ENCODE results near the gene FAM174B. TPM values are rescaled to one million over a fixed set of nuclear protein-coding genes. Genes with fewer than 3 reads are reported as not detected.

Gene FAM174B
- total RNA-seq, 1 donor from 2014 or later, result 3.1 TPM

- intact Hi-C loops (cut with micrococcal nuclease), result no loop called here
Measured at GRCh38 chr15:92602267-92602593, 53.3 kb downstream of the FAM174B start.

DNA sequence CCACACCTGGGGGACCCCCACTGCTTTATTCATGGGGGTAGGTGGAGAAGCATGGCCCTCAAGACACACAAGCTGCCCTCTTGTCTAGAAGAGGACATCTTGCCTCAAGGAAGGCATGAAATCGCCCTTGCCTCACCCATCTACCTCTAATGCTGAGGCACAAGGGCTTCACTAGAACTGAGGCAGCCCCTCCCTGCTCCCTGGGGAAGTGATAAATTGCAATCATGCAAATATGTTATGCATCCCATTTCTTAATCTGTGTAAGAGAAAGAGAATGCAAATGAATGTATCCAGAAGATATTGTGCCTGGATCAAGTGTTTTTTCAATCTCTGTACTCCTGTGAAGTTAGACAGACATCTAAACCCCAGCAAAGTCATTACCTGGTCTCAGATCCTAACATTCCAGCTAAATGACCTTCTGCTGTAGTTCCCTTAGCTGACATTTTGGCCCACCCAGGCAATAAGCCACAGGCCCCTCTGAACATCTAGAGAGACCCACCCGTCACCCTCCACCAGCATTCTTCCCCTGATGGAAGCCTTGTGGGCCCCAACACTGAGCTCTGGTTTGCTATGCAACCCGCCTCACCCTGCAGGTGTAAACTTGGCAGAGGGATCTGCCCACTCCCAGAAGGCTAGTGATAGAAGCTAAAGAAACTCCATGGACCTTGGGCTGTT lies 53.8 kb downstream of the FAM174B start:
- intact Hi-C loops (cut with micrococcal nuclease), result no loop called here

DNA sequence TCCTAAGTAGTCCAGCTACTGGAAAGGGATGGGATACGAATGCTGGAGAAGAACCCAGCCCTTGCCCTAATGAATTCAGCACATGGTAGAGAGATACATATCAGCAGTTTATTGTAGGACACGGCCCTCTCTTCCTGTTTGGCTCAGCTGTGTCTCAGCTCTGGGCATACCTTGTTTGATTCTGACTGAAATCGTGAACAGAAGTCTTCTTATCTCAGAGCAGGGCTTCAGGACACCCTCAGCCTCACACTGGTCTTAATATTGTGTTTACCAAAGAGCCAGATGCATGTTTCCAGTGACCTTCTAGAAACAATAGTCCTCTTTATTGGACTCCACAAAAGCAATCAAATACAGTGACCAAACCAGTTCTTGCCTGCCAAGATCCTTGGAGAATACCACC lies 54.7 kb downstream of the FAM174B start:
- intact Hi-C loops (cut with micrococcal nuclease), result no loop called here

DNA sequence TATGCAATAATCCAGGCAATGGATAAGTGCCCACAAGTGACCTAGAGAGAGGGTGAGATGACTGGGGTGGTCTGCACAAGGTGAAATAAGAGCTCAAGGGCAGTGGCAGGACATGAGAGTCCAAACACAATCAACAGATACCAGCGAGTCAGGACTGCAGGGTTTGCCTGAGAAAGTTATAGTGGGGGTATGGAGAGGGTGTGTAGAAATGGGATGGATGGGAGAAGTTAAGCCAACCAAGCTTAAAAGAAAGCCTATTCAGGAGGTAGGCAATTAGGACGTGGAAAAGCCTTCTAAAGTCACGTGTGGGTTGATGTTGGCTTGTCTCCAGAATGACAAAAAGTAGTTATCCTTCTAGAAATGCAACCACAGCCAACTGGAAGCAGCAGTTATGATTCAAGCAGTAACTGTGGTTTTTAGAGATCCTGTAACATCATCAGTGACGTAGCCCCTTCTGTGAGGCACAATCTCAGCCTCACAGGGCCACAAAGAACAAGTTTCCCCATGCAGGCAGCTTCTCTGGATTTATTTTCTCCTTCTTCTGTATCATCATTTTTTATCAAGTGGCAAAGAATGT lies 56.1 kb downstream of the FAM174B start:
- intact Hi-C loops (cut with micrococcal nuclease), result no loop called here

DNA sequence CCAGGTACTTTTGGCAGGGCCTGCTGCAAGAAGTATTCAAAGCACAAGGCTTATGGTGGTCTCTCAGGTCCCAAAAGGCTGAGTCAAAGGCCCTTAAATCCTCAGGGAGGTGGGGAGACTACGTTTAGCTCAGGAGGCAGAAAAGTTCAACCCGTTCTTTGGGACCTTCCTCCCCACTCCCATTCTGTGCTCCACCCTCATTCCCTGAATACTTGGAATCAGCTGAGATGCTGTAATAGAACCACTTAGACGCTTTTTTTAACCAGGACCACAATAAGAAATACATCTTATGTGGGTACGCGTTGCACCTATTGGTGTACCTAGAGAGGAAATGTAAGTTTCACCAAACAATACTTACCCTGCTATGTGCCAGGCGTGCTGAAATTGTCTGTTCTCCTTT lies 58.0 kb downstream of the FAM174B start:
- intact Hi-C loops (cut with micrococcal nuclease), result no loop called here

GRCh38 chr15:92596623-92597022 lies 59.0 kb downstream of the FAM174B start:
- intact Hi-C loops (cut with micrococcal nuclease), result no loop called here

GRCh38 chr15:92595506-92596381 lies 59.8 kb downstream of the FAM174B start:
- intact Hi-C loops (cut with micrococcal nuclease), result no loop called here

DNA sequence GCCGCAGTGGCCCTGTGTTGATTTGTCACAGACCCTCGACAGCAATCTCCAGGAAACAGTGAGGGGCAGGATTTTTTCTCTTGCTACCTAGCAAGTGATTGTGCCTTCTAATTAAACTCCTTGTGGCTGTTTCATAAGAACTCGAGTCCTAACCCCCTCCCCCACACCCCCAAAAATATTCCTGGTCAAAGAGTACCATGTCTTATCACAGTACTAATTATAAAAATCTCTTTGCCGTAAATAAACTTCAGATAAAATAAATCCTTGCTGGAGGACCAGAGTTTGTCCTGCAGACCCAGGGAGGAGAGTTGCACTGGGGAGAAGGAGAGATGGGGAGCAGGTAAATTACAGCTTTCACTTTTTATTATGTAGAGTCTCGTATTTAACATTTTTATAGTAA lies 64.3 kb downstream of the FAM174B start:
- intact Hi-C loops (cut with micrococcal nuclease), result no loop called here

GRCh38 chr15:92586966-92587365 lies 68.6 kb downstream of the FAM174B start:
- intact Hi-C loops (cut with micrococcal nuclease), result no loop called here

- intact Hi-C loops (cut with micrococcal nuclease), result no loop called here
Measured at GRCh38 chr15:92586383-92586942, 69.1 kb downstream of the FAM174B start.

DNA sequence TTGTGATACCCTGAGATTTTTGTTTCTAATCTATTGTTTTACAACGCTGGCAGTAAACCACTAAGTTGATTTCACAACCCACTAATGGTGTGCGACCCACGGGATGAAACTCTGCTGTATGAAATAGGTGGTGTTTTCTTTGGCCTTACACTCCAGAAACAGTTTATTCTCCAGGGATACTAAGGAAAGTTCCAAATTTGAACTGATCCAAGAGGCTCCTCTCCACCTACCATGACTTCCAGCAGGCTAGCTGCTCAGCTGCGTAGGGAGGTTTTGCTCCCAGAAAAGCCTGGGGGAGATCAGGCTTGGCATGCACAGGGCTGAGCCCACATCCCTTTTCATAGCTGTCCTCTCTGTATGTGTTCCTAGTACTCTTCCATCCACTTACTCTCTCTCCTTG lies 71.5 kb downstream of the FAM174B start:
- intact Hi-C loops (cut with micrococcal nuclease), result no loop called here

DNA sequence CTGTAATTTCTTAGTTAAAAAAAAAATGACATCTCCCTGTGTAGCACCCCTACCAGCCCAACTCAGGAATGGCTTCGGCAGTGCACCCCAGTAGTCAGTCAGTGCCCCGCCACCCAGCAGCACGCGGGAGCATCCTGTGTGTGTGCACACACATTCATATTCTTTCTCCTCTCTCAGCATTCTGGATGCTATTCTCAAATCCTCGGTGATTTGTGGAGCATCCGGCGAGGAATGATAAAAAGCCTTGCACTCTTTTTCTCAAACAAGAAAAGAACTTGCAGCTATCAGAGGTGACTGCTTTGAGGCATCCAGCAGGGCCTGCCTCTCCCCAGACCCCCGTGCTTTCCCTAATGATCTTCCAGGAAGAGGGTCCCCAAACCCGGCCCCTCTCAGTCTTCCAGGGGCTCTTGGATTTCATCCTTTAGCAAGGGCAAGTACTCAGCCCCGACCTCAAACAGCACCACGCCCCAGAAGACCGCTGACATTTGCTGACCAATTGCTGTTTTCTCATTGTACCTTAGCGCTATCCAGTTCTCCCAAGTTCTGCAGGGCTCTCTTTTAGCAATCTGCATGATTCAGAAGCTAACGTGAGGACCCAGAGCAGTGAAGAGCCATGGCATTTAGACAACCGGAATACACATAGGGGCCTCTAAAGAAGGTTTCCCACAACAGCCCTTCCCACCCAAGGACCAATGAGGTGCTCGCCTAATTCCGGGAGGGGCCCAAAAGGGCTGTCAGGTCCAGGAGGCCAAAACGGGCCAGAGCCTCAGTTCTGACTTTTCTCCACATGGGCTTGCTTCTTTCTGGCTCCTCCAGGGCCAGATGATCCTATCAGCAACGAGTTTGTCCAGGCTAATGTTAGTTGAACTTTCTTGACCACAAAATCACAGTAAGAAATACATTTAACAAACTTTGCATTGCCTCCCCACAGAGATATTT lies 72.2 kb downstream of the FAM174B start:
- intact Hi-C loops (cut with micrococcal nuclease), result no loop called here

- intact Hi-C loops (cut with micrococcal nuclease), result no loop called here
Measured at GRCh38 chr15:92582206-92582605, 73.4 kb downstream of the FAM174B start.

DNA sequence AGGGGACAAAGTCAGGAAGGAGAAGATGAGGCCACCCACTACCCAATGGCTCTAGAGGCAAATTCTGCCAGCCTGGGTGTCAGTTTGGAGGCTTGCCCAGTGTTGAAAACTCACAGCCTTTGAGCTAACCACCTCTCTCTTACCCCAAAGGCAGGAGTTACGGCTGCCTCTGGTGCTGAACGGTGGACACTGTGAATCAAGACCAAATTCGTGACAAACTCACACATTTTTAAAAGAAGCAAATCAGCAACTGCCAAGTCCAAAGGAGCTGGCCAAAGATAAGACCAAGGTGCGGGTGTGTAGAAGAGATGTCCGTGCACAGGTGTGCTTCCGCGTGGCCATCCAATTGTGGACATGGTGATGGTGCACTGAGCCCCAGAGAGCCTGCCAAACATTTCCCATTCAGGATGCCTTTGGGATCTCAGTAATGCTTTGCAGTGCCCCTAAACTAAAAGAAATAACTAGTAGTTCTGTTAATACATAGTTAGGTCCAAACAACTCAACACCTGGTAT lies 74.6 kb downstream of the FAM174B start:
- intact Hi-C loops (cut with micrococcal nuclease), result no loop called here

DNA sequence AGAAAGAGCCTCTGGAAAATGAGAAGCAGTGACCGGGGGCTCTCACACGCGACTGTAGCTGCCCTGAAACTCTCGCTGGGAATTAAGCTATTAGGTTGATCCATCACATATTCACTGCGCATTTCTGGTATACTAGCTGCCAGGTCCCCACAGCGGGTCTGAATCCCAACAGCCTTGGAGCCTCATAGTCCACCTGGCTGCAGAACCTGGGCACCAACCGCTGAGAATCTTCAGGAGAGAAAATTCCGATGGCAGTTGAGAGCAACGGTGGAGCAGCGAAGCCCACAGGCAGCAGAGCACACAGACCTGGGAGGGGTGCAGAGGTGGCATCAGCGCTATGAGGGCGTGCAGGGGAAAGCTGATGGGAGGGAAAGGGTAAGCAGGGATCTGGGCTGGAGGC lies 75.1 kb downstream of the FAM174B start:
- intact Hi-C loops (cut with micrococcal nuclease), result no loop called here

- intact Hi-C loops (cut with micrococcal nuclease), result no loop called here
Measured at GRCh38 chr15:92579931-92580470, 75.6 kb downstream of the FAM174B start.

DNA sequence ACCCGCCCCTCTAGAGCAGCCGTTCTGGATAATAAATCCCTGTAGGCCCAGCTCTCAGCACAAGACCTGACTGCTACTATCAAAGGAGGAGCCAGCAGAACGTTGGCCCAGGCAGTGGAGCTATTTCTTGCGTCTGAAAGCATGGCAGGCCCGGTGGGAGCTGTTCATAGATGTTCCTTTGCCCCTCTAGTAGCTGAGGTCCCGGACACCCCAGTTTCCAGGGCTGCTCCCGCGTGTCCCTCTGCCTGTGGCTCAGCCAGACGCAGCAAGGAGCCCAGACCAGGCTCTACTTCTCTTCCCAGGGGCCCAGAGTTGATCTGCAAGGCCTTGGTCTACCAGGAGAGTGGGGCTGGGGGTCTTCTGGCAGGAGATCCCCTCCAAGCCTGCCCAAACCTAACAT lies 76.1 kb downstream of the FAM174B start:
- intact Hi-C loops (cut with micrococcal nuclease), result no loop called here

- intact Hi-C loops (cut with micrococcal nuclease), result no loop called here
Measured at GRCh38 chr15:92578096-92578835, 77.3 kb downstream of the FAM174B start.

GRCh38 chr15:92576597-92577200 lies 78.9 kb downstream of the FAM174B start:
- intact Hi-C loops (cut with micrococcal nuclease), result no loop called here

DNA sequence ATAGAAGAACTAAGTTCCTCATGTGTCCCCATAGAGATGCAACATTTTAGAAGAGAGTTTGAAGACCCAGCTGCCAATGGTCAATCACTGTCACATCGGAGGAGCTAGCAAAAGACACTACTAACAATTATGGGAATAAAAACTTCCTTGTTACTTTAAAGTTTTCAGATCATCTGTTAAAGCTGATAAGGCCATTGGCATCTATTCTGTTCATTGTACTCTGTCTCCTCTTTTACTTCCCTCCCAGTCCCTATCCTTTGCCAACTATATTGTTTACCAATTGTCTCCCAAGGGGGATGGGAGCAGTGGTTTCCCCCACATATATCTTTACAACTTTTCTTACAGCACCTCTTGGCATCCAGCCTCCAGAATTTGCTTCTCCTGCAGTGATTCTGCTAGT lies 81.0 kb downstream of the FAM174B start:
- intact Hi-C loops (cut with micrococcal nuclease), result no loop called here
